Measurements from ENCODE around the gene PYGB.

DNA sequence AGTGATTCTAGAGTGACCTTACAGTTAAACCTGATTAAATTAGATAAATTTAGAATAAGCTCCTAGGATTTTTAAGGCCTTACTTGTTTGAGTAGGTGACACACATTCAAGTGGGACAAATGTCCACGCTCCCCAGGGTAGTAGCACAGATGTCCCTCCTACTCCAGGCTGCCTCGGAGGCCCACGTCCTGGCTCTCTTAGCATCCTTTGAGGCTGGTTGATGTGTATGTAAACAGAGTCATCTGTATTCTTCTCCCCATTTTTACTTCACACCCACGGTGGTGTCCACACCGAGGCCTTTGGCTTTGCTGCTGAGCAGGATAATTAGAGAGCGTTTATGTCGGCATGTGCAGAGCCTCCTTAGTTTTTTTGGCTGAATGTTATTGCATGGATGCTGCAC, 36.6 kb upstream of the PYGB start:
- TF ChIP-seq, protein P1, sequence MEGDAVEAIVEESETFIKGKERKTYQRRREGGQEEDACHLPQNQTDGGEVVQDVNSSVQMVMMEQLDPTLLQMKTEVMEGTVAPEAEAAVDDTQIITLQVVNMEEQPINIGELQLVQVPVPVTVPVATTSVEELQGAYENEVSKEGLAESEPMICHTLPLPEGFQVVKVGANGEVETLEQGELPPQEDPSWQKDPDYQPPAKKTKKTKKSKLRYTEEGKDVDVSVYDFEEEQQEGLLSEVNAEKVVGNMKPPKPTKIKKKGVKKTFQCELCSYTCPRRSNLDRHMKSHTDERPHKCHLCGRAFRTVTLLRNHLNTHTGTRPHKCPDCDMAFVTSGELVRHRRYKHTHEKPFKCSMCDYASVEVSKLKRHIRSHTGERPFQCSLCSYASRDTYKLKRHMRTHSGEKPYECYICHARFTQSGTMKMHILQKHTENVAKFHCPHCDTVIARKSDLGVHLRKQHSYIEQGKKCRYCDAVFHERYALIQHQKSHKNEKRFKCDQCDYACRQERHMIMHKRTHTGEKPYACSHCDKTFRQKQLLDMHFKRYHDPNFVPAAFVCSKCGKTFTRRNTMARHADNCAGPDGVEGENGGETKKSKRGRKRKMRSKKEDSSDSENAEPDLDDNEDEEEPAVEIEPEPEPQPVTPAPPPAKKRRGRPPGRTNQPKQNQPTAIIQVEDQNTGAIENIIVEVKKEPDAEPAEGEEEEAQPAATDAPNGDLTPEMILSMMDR (conservative IDR thresholded peaks at IDR 0.05) = no peak
- no peak for TF ChIP-seq ZFX (IDR thresholded peaks at IDR 0.05)

All from C4-2B (cell line).